ENCODE data around the gene DOCK10.

Gene DOCK10

GRCh38 chr2:225009768-225010167 lies 32.5 kb downstream of the DOCK10 start:
- no peak for DNase-seq

- no peak for DNase-seq
Observed at GRCh38 chr2:225008935-225009334, 33.3 kb downstream of the DOCK10 start.

- no peak for DNase-seq
Observed at GRCh38 chr2:225008179-225008856, 34.0 kb downstream of the DOCK10 start.

GRCh38 chr2:225006730-225007129 lies 35.5 kb downstream of the DOCK10 start:
- DNase-seq, result no peak

- no peak for DNase-seq
Observed at GRCh38 chr2:225004597-225004996, 37.7 kb downstream of the DOCK10 start.

GRCh38 chr2:225002656-225003045 lies 39.6 kb downstream of the DOCK10 start:
- peak; percentile 4 for DNase-seq

GRCh38 chr2:225002039-225002655 lies 40.1 kb downstream of the DOCK10 start:
- DNase-seq, result no peak

GRCh38 chr2:224999754-225000153 lies 42.5 kb downstream of the DOCK10 start:
- no peak for DNase-seq

GRCh38 chr2:224999321-224999720 lies 42.9 kb downstream of the DOCK10 start:
- no peak for DNase-seq

- DNase-seq, result no peak
Observed at GRCh38 chr2:224997802-224998201, 44.5 kb downstream of the DOCK10 start.

- no peak for DNase-seq
Observed at GRCh38 chr2:224995419-224995818, 46.8 kb downstream of the DOCK10 start.

- no peak for DNase-seq
Observed at GRCh38 chr2:224994242-224994823, 47.9 kb downstream of the DOCK10 start.

GRCh38 chr2:224990710-224991109 lies 51.6 kb downstream of the DOCK10 start:
- no peak for DNase-seq

- no peak for DNase-seq
Observed at GRCh38 chr2:224987733-224988132, 54.5 kb downstream of the DOCK10 start.

- DNase-seq, result no peak
Observed at GRCh38 chr2:224986477-224986876, 55.8 kb downstream of the DOCK10 start.

GRCh38 chr2:224984637-224985036 lies 57.6 kb downstream of the DOCK10 start:
- no peak for DNase-seq

GRCh38 chr2:224983712-224984554 lies 58.3 kb downstream of the DOCK10 start:
- no peak for DNase-seq

- DNase-seq, result no peak
Observed at GRCh38 chr2:224982910-224983711, 59.2 kb downstream of the DOCK10 start.

GRCh38 chr2:224982226-224982625 lies 60.0 kb downstream of the DOCK10 start:
- no peak for DNase-seq

GRCh38 chr2:224976629-224977525 lies 65.4 kb downstream of the DOCK10 start:
- no peak for DNase-seq

- DNase-seq, result no peak
Observed at GRCh38 chr2:224975761-224976160, 66.5 kb downstream of the DOCK10 start.
